CMK (cell line): Measurements from ENCODE around the gene MYBL2.

ENCODE experiments used
- DNase-seq: peaks from one replicate; pipeline ENCODE4 v3.0.0-alpha.2; 2010; ENCODE audit warnings: low read depth

MYBL2 gene

DNA sequence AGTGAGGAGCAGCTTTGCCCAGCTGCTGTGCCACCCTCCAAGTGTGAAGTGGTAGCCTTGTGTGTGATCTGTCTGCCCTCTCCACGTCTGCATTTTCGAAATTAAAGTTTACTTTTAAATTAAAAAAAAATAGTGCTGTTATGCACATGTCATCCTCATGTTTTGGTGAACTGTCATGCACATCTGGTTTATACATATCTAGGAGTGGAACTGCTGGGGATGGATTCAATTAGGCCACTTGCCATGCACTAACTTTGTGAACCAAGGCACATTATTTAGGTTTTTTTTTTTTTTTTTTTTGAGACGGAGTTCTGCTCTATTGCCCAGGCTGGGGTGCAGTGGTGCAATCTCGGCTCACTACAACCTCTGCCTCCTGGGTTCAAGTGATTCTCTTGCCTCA, 56.3 kb downstream of the MYBL2 start:
- DNase-seq: no peak

DNA sequence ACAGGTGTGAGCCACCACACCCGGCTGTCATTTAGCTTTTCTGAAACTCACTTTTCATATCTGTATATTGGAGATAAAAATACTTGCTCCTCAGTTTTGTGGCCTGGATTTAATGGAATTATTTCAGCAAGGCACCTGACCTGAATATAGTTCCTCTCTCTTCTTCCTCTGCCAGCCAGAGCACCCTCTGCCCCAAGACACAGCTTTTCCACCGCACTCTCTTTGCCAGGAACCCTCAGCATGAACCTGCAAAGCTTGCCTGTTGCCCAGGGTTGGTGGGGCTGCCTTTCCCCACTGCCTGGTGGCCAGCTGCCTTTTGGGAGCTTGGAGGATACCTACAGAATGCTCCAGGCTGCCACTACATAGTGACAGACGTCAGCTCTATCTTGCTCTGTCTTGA, 56.8 kb downstream of the MYBL2 start:
- no peak for DNase-seq

GRCh38 chr20:43724383-43724782, 57.5 kb downstream of the MYBL2 start:
- DNase-seq: no peak

DNA sequence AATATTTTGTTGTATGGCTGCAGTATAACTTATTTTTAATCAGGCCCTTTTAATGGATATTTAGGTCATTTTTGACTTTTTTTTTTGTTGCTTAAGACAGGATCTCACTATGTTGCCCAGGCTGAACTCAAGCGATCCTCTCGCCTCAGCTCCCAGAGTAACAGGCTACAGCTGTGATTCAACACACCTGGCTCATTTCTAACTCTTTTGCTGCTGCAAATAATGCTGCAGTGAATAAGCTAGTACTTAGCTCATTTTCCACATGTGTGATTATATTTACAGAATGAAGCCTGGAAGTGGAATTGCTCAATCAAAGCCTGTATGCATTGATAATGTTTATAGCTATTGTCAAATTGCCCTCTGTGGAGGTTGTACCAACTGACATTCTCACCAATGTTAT, 58.8 kb downstream of the MYBL2 start:
- DNase-seq: no peak

DNA sequence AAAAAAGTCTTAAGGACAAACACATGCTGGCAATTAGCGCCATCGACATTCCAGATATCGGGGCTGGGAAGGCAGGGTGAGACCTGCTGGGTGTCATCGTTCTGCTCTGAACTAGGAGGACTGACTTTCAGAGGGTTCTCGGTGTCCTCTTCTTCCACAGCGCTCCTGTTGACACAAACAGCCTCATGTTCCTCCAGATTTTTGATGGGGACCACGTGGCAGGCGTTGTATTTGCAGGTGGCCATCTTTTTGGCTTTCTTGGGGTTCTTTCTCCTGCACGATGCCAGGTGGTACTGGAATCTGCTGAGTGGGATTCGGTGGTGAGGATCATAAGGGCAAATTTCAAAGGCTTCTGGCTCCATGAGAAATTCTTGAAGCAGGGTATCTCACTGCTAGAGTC, 59.4 kb downstream of the MYBL2 start:
- DNase-seq: no peak

DNA sequence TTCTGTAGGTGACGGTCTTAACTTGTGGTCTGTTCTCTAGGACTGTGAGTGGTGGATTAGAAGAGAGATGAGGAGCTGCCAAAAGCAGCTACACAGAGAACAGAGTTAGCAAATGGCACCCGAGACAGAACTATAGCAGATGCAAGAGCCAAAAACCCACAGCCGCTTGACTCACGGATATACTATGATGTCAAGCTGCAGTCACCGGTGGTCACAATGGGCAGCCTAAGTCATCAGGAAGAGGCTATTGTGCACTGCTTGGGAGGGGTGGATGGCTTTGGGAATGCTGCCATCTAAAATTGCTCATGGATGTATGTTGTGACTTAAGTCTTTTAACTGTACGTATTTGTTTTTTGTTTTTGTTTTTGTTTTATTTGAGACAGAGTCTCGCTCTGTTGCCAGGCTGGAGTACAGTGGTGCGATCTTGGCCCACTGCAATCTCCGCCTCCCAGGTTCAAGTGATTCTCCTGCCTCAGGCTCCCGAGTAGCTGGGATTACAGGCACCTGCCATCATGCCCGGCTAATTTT, 60.0 kb downstream of the MYBL2 start, which contains the start of gene GTSF1L:
GTSF1L (minus strand) TSS at position 192 of the 528 bp plus-strand sequence. CDS start 308 bp downstream, outside the sequence.
- DNase-seq: no peak

GRCh38 chr20:43727980-43728590, 61.2 kb downstream of the MYBL2 start:
- no peak for DNase-seq

DNA sequence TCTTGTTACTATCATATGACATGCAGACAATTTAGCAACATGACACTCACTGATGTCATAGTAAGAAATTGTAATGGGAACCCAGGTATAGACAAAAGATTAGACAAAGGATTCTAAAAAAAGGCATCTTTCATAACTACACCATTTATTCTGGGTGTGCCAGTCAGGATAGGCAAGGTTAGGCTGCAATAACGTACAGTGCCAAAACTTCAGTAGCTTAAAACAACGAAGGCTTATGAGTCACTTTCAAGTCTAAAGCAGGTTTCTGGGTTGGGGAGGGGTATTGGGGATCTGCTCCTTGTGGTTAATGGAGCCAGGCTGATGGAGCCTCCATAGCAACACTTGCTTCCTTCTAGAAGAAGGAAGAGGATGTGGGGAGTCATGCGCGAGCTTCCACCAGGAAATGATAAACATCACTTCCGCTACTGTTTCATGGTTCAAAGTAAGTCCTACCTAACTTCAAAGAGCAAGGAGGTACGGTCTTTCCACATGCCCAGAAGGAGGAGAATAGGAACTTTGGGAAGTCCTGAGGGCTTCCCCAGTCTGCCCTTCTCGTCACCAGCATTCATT, 61.9 kb downstream of the MYBL2 start:
- no peak for DNase-seq

GRCh38 chr20:43731469-43731868, 64.6 kb downstream of the MYBL2 start:
- DNase-seq: no peak

- DNase-seq: no peak
Observed at GRCh38 chr20:43731927-43732326, 65.0 kb downstream of the MYBL2 start.

GRCh38 chr20:43736588-43737158, 69.8 kb downstream of the MYBL2 start:
- DNase-seq: no peak

- no peak for DNase-seq
Observed at GRCh38 chr20:43737925-43738324, 71.0 kb downstream of the MYBL2 start.

DNA sequence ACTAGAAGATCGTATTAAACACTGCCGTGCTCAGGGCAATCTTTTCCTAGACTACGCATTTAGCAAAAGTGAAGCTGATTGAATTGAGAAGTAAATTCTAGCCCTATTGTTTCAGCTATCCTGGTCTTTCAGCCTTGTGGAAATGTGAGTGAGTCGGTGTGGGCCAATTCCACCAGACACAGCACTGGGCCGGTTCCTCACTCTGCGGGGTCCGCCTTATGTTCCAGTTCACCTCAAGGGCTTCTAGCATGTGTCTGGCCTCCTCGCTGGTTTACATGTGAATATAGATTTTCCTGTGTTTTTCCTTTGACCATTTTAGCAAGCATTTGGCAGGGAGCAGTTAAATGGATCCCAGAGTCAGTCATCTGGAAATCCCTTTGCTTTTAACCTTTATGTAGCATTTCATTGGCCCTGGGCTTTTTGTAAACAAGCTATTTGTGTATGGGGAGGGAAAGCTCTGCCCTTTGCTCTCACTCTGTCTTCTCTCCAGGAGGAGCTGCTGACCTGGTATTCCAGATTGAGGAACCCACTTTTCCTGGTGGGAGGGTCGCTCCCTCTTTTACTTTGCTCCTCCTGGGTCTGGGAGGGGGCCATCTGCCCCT, 72.3 kb downstream of the MYBL2 start:
- no peak for DNase-seq

DNA sequence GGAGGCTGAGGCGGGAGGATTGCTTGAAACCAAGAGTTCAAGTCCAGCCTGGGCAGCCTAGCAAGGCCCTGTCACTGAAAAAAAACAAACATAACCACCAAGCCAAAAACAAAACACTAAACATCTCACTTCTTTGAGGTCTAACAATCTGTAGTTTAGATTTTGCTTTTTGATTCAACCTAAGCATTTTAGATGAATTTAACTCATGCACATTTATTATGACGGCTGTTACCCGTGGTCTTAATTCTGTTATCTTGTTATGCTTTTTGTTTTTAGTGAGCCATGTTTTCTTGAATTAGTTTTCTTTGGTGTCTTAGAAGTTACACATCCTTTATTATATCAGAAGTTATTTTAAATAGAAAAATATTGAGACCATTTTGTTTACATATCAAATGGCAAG, 73.7 kb downstream of the MYBL2 start:
- no peak for DNase-seq

GRCh38 chr20:43744151-43744611, 77.3 kb downstream of the MYBL2 start:
- no peak for DNase-seq

DNA sequence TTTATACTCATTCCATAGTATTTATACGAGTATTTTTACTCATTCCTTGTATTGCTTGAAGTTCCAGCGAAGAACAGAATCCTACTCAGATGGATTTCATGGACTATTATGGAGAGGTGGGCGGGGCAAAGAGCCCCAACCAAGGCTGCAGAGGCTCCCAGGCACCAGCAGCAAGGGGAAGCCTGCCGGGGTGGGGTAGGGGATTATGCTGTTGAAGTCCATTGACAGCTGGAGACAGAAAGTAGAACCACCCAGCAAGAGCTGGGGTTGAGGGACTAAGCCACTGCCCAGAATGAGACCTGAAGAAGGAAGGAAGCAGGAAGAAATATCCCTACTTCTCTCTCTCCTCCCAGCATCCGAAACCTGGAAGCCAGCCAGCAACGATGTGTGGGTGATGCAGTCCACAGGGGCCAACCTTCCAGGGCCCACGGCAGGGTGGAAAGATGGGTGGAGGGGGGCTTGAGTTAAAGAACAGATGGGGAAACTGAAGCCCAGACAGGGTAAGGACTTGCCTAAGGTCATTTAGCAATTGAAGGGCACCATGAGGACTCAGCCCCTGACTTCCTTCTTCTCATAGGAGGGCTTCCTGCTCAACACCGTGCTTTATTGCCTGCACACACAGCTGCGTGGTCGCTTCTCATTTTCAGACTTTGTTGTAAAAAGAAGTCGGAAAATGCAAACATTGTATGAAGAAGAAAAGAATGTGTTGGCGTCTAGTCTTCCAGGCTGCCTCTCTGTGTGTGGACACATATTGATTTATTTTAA, 78.2 kb downstream of the MYBL2 start:
- no peak for DNase-seq

GRCh38 chr20:43746344-43747137, 79.6 kb downstream of the MYBL2 start:
- no peak for DNase-seq

DNA sequence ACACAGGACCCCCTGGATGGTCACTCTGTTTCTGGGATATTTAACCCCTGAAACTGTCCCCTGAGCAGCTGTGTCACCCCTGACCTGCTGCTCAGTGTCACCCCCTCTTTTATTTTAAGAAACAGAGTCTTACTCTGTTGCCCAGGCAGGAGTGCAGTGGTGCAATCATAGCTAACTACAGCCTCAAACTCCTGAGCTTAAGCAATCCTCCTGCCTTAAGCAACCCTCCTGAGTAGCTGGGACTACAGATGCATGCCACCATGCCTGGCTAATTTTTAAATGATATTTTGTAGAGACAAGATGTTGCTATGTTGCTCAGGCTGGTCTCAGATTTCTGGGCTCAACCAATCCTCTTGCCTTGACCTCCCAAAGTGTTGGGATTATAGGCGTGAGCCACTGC, 81.4 kb downstream of the MYBL2 start:
- DNase-seq: no peak

- no peak for DNase-seq
Observed at GRCh38 chr20:43749734-43750294, 82.9 kb downstream of the MYBL2 start.

DNA sequence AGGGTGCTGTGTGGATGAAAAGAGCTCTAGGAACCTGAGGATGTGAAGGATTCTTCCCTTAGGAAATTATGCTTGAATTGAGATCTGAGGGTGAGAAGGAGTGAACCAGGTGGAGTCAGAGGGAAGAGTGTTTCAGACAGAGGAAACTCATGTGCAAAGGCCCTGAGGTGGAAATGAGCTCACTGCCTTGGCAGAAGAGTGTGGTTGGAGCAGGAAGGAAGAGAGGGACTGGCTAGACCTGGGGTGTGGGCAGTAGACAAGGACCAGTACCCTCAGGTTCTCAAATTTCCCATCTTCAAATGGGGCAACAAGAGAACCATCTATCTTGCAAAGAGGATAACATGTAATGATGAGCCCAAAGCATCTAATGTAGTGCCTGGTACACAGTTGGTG, 83.9 kb downstream of the MYBL2 start:
- no peak for DNase-seq
